CD4-positive, alpha-beta T cell treated with Interleukin-15 for 4 hours (primary cell): ENCODE measurements around the gene SFXN5.

ENCODE experiments used
- DNase-seq: peaks from one replicate; pipeline ENCODE4 v3.0.0-alpha.2; 2020; ENCODE audit warnings: low spot score

SFXN5 gene

GRCh38 chr2:72940786-72941185 lies 130.7 kb downstream of the SFXN5 start:
- no peak for DNase-seq

- no peak for DNase-seq
Observed at GRCh38 chr2:72940361-72940760, 131.2 kb downstream of the SFXN5 start.

GRCh38 chr2:72938455-72938854 lies 133.1 kb downstream of the SFXN5 start:
- no peak for DNase-seq

GRCh38 chr2:72937356-72937669 lies 134.2 kb downstream of the SFXN5 start:
- DNase-seq = no peak

- no peak for DNase-seq
Observed at GRCh38 chr2:72936660-72937355, 134.7 kb downstream of the SFXN5 start.

- DNase-seq = no peak
Observed at GRCh38 chr2:72935611-72935957, 135.9 kb downstream of the SFXN5 start.

GRCh38 chr2:72934683-72935610 lies 136.6 kb downstream of the SFXN5 start:
- DNase-seq = no peak

GRCh38 chr2:72933646-72934151 lies 137.8 kb downstream of the SFXN5 start:
- DNase-seq = no peak

- DNase-seq = no peak
Observed at GRCh38 chr2:72933207-72933606, 138.3 kb downstream of the SFXN5 start.

- no peak for DNase-seq
Observed at GRCh38 chr2:72932805-72933204, 138.7 kb downstream of the SFXN5 start.

- DNase-seq = no peak
Observed at GRCh38 chr2:72932045-72932740, 139.3 kb downstream of the SFXN5 start.

GRCh38 chr2:72931280-72931910 lies 140.1 kb downstream of the SFXN5 start:
- DNase-seq = no peak

- no peak for DNase-seq
Observed at GRCh38 chr2:72929010-72929409, 142.5 kb downstream of the SFXN5 start.

- no peak for DNase-seq
Observed at GRCh38 chr2:72927619-72928550, 143.6 kb downstream of the SFXN5 start.

- DNase-seq = no peak
Observed at GRCh38 chr2:72926811-72927465, 144.6 kb downstream of the SFXN5 start.

- DNase-seq = no peak
Observed at GRCh38 chr2:72926368-72926767, 145.1 kb downstream of the SFXN5 start.

GRCh38 chr2:72925328-72925943 lies 146.1 kb downstream of the SFXN5 start:
- DNase-seq = no peak

- DNase-seq = no peak
Observed at GRCh38 chr2:72924353-72925240, 146.9 kb downstream of the SFXN5 start.

- no peak for DNase-seq
Observed at GRCh38 chr2:72923833-72924352, 147.6 kb downstream of the SFXN5 start.
